Measurements from ENCODE around the gene ATG10.

The ATG10 gene

DNA sequence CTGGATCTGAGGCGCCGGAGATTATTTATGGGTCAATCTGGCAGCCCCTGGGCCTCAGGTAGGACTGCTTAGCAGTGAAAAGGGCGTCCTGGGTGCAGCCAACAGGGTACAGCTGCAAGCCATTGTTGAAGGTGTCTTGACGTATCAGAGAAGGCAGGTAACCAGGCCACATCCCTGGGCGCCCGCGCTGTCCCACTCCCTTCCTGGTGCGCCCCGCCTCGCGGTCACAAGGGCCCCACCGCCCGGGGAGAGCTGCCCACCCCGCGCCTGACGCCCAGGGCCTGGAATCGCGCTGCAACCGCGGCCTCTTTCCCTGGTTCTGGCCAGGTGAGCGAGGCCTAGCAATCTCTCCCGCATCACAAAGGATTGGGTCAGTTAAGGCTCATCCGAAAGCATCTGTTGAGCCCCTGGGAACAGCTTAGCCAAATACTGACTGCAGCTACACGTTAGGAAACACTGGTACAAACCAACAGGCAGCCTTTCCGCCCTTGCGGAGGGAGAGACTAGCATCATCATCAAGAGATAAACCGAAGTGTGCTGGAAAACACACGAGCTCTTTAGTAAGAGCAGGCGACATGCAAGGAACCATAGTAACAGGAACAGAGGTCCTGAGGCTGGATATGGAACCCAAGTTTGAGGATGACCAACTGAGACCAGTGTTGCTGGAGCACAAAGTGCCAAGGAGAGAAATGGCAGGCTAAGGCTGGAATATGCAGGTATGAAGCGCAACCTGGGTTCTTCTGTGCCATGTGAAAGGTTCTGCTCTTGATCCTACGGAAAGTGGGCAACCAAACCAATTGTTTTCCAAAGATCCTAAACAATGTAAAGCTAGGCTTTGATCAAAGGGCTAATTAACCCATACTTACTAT, 302.8 kb downstream of the ATG10 start:
- no peak for DNase-seq (ENCODE audit: low read depth in 3 of 3, low spot score in 1 of 3)

- no peak for DNase-seq (ENCODE audit: low read depth in 3 of 3, low spot score in 1 of 3)
These were observed 303.4 kb downstream of the ATG10 start for GRCh38 chr5:82275216-82275664.

DNA sequence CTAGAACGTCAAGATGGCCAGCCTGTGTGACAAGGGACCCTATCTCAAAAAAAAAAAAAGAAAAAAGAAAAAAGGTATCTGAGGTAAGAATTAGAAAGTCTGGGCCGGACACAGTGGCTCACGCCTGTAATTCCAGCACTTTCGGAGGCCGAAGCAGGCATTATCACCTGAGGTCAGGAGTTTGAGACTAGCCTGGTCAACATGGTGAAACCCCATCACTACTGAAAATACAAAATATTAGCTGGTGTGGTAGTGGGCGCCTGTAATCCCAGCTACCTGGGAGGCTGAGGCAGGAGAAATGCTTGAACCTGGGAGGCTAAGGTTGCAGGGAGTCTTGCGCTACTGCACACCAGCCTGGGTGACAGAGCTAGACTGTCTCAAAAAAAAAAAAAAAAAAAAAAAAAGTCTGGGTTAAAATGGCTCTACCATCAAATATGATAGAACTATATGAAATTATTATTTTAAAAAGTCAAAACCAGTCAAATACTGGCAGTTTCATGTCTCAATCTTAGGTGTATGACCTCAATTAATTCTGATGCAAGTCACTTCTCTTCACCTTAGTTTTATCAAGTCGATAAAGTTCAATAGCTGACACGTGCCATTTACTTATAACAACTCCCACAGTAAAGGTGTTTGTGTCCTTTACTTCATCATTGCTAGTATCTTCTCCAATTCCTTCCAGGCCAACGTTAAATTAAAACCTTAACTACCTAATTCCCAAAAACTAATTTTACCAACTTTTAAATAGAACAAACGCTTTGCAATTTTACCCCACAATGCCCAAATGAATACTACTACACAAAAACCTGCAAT, 305.2 kb downstream of the ATG10 start:
- DNase-seq (ENCODE audit: low read depth in 3 of 3, low spot score in 1 of 3): no peak

- no peak for DNase-seq (ENCODE audit: low read depth in 3 of 3, low spot score in 1 of 3)
These were observed 305.8 kb downstream of the ATG10 start for GRCh38 chr5:82277613-82277986.

GRCh38 chr5:82277987-82278710, 306.3 kb downstream of the ATG10 start, which contains the start of gene RPS23:
RPS23 (minus strand) TSS chr5:82278354; CDS start chr5:82278323, 31 bp downstream.
- peak; percentile 70 to 80 (median 75) for DNase-seq (ENCODE audit: low read depth in 3 of 3, low spot score in 1 of 3)

GRCh38 chr5:82278711-82279370, 307.0 kb downstream of the ATG10 start:
- no peak for DNase-seq (ENCODE audit: low read depth in 3 of 3, low spot score in 1 of 3)

- no peak for DNase-seq (ENCODE audit: low read depth in 3 of 3, low spot score in 1 of 3)
These were observed 312.1 kb downstream of the ATG10 start for GRCh38 chr5:82283893-82284292.

GRCh38 chr5:82285206-82285605, 313.4 kb downstream of the ATG10 start:
- no peak for DNase-seq (ENCODE audit: low read depth in 3 of 3, low spot score in 1 of 3)

- no peak for DNase-seq (ENCODE audit: low read depth in 3 of 3, low spot score in 1 of 3)
These were observed 315.8 kb downstream of the ATG10 start for GRCh38 chr5:82287625-82288024.

- no peak for DNase-seq (ENCODE audit: low read depth in 3 of 3, low spot score in 1 of 3)
These were observed 318.2 kb downstream of the ATG10 start for GRCh38 chr5:82290005-82290404.

DNA sequence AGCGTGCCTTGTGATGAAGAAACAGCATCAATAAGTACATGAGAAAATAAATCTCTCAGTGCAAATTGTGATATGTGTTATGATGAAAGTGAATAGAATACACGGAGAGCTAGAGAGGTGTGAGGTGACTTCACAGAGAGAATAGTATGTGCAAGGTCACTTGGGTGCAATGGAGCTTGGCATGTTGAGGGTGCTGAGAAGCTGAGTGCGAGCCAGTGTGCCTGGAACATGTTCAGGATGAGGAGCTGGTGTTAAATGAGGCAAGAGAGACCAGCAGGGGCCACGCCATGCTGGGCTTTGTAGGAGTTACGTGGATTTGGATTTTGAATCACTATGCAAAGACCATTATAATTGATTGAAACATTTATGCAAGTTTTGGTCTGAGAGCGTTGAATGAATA, 319.1 kb downstream of the ATG10 start:
- no peak for DNase-seq (ENCODE audit: low read depth in 3 of 3, low spot score in 1 of 3)

DNA sequence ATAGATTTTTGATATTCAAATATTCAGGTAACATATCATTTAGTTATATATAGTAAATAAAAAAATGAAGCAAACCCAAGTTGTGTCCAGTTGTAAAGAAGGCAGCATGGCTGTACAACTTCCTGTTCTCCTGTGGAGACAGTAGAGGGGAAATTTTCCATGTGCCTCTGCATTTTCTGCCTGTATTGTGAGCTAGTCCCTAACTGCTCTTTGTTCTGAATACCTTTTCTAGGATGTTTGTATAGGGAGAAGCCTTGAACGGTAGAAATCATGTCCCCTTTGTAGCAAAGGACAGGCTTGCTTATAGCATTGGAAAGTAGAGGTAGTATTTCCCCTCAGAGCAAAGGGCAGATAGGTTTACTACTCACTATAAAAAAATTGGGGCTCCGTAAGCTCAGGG, 319.6 kb downstream of the ATG10 start:
- no peak for DNase-seq (ENCODE audit: low read depth in 3 of 3, low spot score in 1 of 3)

DNA sequence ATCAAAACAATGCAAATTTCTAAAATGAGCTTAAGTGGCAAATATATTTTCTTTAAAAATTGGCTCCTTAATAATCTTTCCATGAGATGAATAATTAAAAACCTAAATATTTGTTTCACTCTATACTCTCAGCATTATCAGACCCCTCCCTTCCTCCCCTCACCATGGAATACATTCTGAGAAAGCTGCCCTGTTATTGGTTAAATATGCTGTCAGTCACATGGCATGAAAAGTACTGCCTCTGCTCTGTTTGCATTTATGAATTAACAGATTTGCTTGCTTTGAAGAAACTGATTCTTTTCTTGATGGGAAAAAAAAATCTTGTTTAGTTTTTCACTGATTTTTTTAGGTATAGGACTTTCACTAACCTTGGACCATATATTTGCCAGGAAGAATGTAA, 323.3 kb downstream of the ATG10 start:
- DNase-seq (ENCODE audit: low read depth in 3 of 3, low spot score in 1 of 3): no peak

- no peak for DNase-seq (ENCODE audit: low read depth in 3 of 3, low spot score in 1 of 3)
These were observed 324.2 kb downstream of the ATG10 start for GRCh38 chr5:82295959-82296531.

GRCh38 chr5:82296929-82297328, 325.1 kb downstream of the ATG10 start:
- DNase-seq (ENCODE audit: low read depth in 3 of 3, low spot score in 1 of 3): no peak

DNA sequence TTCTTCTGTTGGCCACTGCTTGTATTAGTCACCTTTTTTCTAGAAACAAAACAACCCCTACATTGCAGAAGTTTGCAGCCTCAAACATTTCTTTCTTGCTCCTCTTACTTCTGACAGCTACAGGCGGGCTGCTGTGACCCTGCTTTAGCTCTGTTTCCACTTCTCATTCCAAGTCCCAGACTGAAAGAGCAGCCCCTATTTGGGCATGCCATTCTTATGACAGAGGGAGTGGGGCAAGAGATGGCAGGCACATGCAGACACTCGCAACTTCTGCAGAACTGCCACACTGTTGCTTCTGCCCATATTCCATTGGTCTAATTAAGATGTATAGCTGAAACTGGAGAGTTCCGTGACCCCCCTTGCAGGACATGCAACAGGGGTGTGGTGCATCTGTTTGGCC, 325.9 kb downstream of the ATG10 start:
- no peak for DNase-seq (ENCODE audit: low read depth in 3 of 3, low spot score in 1 of 3)

DNA sequence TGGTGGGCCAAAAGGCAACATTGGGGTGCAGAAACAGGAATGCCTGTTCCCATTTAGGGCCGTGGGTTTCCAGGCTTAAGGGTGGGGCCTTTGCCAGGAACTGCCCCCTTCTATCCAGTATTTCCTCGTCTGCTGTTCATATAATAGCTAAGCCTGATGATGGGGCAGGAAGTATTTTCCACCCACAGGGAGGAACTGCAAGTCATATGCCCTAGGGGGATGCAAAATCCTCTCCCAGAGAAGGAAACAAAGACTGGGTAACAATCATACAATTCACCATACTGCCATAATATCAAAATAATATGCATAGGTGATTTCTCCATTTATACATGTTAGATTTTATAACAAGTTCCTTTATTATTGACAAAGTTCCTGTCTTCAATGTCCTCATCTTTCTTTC, 326.8 kb downstream of the ATG10 start:
- no peak for DNase-seq (ENCODE audit: low read depth in 3 of 3, low spot score in 1 of 3)

DNA sequence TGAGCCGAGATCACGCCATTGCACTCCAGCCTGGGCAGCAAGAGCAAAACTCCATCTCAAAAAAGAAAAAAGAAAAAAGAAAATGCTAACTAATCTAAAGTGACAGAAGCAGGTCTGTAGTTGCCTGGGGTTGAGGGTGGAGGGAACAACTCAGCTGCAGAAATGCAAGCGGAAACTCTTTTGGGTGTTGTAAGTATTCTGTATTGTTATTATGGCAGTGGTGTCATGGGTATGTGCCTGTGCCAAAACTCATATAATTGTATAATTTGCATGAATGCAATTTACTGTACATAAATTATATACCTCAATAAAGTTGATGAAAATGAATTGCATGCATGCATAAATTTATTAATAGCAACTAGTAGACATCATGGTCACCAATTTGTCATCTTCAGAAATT, 329.4 kb downstream of the ATG10 start:
- no peak for DNase-seq (ENCODE audit: low read depth in 3 of 3, low spot score in 1 of 3)

All from stimulated activated CD4-positive, alpha-beta T cell treated with anti-CD3 and anti-CD28 coated beads, TNF-alpha, amount 100 ng/mL, for 1 hour (primary cell).